PC-3 (cell line): ENCODE results near the gene PTPRB.

Source experiments
- CTCF ChIP-seq: fragments of 300-600 bp; sonication (generic); conservative IDR thresholded peaks from 2 replicates; pipeline ENCODE4 v1.5.1; 2017; ENCODE audit warnings: antibody characterized with exemption, low read depth, mild to moderate bottlenecking, low read length
- EZH2 ChIP-seq: fragments of 300-600 bp; sonication (generic); IDR thresholded peaks from one replicate; pipeline ENCODE4 v1.6.1; 2017; ENCODE audit warnings: antibody characterized with exemption, mild to moderate bottlenecking, low read length; ENCODE audit not compliant: unreplicated experiment

GRCh38 chr12:70469221-70469820 lies 167.9 kb downstream of the PTPRB start:
- TF ChIP-seq EZH2, result no peak
- no peak for TF ChIP-seq CTCF
